Measurements from ENCODE around the gene GPD2.

- no peak for TF ChIP-seq GATA2 (IDR thresholded peaks at IDR 0.05; ENCODE audit: low read depth, low read length)
- TF ChIP-seq GATA3 (IDR thresholded peaks at IDR 0.05; ENCODE audit: low read depth, low read length) = no peak
Observed at GRCh38 chr2:156476021-156476849, 40.1 kb downstream of the GPD2 start.

Measured in SH-SY5Y (cell line).